HEK293T (cell line): ENCODE data around the gene TSPAN16.

Experiments used
- FOXK2 ChIP-seq: fragments of 450-650 bp; IDR thresholded peaks from 2 replicates; pipeline ENCODE4 v1.6.1; 2016; ENCODE audit warnings: mild to moderate bottlenecking
- SP1 ChIP-seq: fragments of 450-650 bp; IDR thresholded peaks from 2 replicates; pipeline ENCODE4 v1.6.1; 2017
- SUZ12 ChIP-seq: fragments of 450-650 bp; IDR thresholded peaks from 2 replicates; pipeline ENCODE4 v1.6.1; 2016; ENCODE audit warnings: mild to moderate bottlenecking

- TF ChIP-seq FOXK2 (no peak), SP1 (no peak), SUZ12 (no peak)
Observed at GRCh38 chr19:11295180-11295579, 780 bp upstream of the TSPAN16 start.
